CD14-positive monocyte (primary cell): Measurements from ENCODE around the gene OR2D2. TPM values are rescaled to one million over a fixed set of nuclear protein-coding genes. Genes with fewer than 3 reads are reported as not detected.
"Not testable (repeated sequence)": the region's sequence is repeated elsewhere in the genome, so short reads cannot be mapped to it uniquely, and the experiment has no call there.

ENCODE experiments used
- DNase-seq, 3 donors: peaks; one replicate each; pipeline ENCODE4 v3.0.0-alpha.2; 2011 to 2022
- H2AFZ ChIP-seq: 2 replicates; pipeline ENCODE4 v1.6.0; 2012; ENCODE audit warnings: mild to moderate bottlenecking, low read depth, low read length, inconsistent platforms; ENCODE audit not compliant: insufficient read depth, poor library complexity, severe bottlenecking
- H3K27ac ChIP-seq, 2 donors: 1 replicate in 1 of 2; 2 replicates in 1 of 2; pipeline ENCODE4 v1.5.1; 2012 to 2013; ENCODE audit warnings: low read length in 2 of 2, control low read depth in 1 of 2, inconsistent platforms in 1 of 2, low read depth in 1 of 2, mild to moderate bottlenecking in 1 of 2
- H3K27me3 ChIP-seq, 2 donors: one replicate each; pipeline versions ENCODE4 v1.6.0 to v1.6.1; 2011 to 2013; ENCODE audit warnings: low read length in 2 of 2; ENCODE audit not compliant: control insufficient read depth in 2 of 2, insufficient read depth in 2 of 2
- H3K36me3 ChIP-seq, 2 donors: replicated peaks in 1 of 2; 1 replicate in 1 of 2; 2 replicates in 1 of 2; pipeline versions ENCODE4 v1.5.1 to v1.6.1; 2012 to 2013; ENCODE audit warnings: low read length in 2 of 2, control low read depth in 1 of 2, inconsistent platforms in 1 of 2, mild to moderate bottlenecking in 1 of 2; ENCODE audit not compliant: insufficient read depth in 2 of 2, control insufficient read depth in 1 of 2
- H3K4me1 ChIP-seq, 2 donors: 1 replicate in 1 of 2; 2 replicates in 1 of 2; pipeline versions ENCODE4 v1.5.1 to v1.6.1; 2012 to 2013; ENCODE audit warnings: low read length in 2 of 2, control low read depth in 1 of 2, inconsistent platforms in 1 of 2, mild to moderate bottlenecking in 1 of 2, moderate library complexity in 1 of 2; ENCODE audit not compliant: insufficient read depth in 2 of 2, control insufficient read depth in 1 of 2
- H3K4me2 ChIP-seq: replicated peaks from 2 replicates; pipeline ENCODE3; 2012; ENCODE audit warnings: low read length, moderate library complexity, mild to moderate bottlenecking; ENCODE audit not compliant: poor library complexity, severe bottlenecking; ENCODE audit errors: extremely low read depth
- H3K4me3 ChIP-seq, 3 experiments: fragments of 200-600 bp in 1 of 3; sonication (generic) in 1 of 3; replicated peaks in 1 of 3; 1 replicate in 2 of 3; 2 replicates in 1 of 3; pipeline ENCODE4 v1.5.1; 2011 to 2013; ENCODE audit warnings: low read length in 3 of 3, mild to moderate bottlenecking in 3 of 3, control low read depth in 2 of 3, low read depth in 2 of 3, inconsistent platforms in 1 of 3, moderate library complexity in 1 of 3
- H3K79me2 ChIP-seq: 2 replicates; pipeline ENCODE4 v1.6.0; 2012; ENCODE audit warnings: mild to moderate bottlenecking, control low read depth, inconsistent platforms, low read length, moderate library complexity; ENCODE audit not compliant: insufficient read depth
- H3K9ac ChIP-seq: 2 replicates; pipeline ENCODE4 v1.6.0; 2017; ENCODE audit warnings: low read length, mild to moderate bottlenecking; ENCODE audit not compliant: insufficient read depth, poor library complexity, severe bottlenecking
- H3K9me3 ChIP-seq, 2 donors: replicated peaks in 1 of 2; 1 replicate in 1 of 2; 2 replicates in 1 of 2; pipeline versions ENCODE4 v1.5.1 to v1.6.1; 2012 to 2013; ENCODE audit warnings: low read length in 2 of 2, control low read depth in 1 of 2; ENCODE audit not compliant: control insufficient read depth in 1 of 2, insufficient read depth in 1 of 2
- H4K20me1 ChIP-seq: 2 replicates; pipeline ENCODE4 v1.6.0; 2012; ENCODE audit warnings: mild to moderate bottlenecking, low read length, control low read depth, moderate library complexity; ENCODE audit not compliant: insufficient read depth
- H3K27ac Mint-ChIP-seq, 7 donors: one replicate each; pipeline ENCODE4 v1.8.0; 2020; ENCODE audit warnings: mild to moderate bottlenecking in 7 of 7, mixed read lengths in 7 of 7, moderate library complexity in 6 of 7, inconsistent platforms in 2 of 7
- H3K27me3 Mint-ChIP-seq, 3 donors: one replicate each; pipeline ENCODE4 v1.8.0; 2021 to 2022; ENCODE audit warnings: low read depth in 3 of 3, mild to moderate bottlenecking in 3 of 3, mixed read lengths in 3 of 3, moderate library complexity in 3 of 3, inconsistent platforms in 1 of 3
- H3K36me3 Mint-ChIP-seq, 2 donors: one replicate each; pipeline ENCODE4 v1.8.0; 2020; ENCODE audit warnings: mixed read lengths in 2 of 2, inconsistent platforms in 1 of 2, mild to moderate bottlenecking in 1 of 2
- H3K4me1 Mint-ChIP-seq: one replicate; pipeline ENCODE4 v1.8.0; 2020; ENCODE audit warnings: mild to moderate bottlenecking, mixed read lengths
- H3K4me3 Mint-ChIP-seq, 2 donors: one replicate each; pipeline ENCODE4 v1.8.0; 2020; ENCODE audit warnings: mild to moderate bottlenecking in 2 of 2, mixed read lengths in 2 of 2, moderate library complexity in 1 of 2
- H3K9me3 Mint-ChIP-seq, 7 donors: one replicate each; pipeline ENCODE4 v1.8.0; 2020 to 2022; ENCODE audit warnings: mixed read lengths in 7 of 7, mild to moderate bottlenecking in 6 of 7, moderate library complexity in 6 of 7, inconsistent platforms in 2 of 7
- WGBS: methylation state at CpG from one replicate; pipeline ENCODE4 v1.1.5; 2013; ENCODE audit warnings: missing lambda C conversion rate; ENCODE audit not compliant: insufficient coverage; 5-methylcytosine and 5-hydroxymethylcytosine counted together
- intact Hi-C, 2 donors: fragments of 100-400 bp; cut with micrococcal nuclease; formaldehyde crosslinking; loops; one replicate each; pipeline versions ENCODE4 v1.15.0 to v1.15.1; 2023
- polyA plus RNA-seq, 3 donors: library from polyadenylated mRNA; depleted of rRNA in 1 of 3; unstranded in 2 of 3; stranded (reverse) in 1 of 3; fragments of 300-500 nt in 2 of 3; fragments of >200 nt in 1 of 3; fragmentation: Illumina TruSeq in 2 of 3; gene quantifications; 1 replicate in 2 of 3; 2 replicates in 1 of 3; pipeline ENCODE4 v1.2.3, GENCODE V29; 2012 to 2021
- TF ChIP-seq, protein P1 (sequence below): fragments of 200-600 bp; IDR thresholded peaks from one replicate; pipeline ENCODE4 v1.8.0; 2022; ENCODE audit warnings: antibody characterized with exemption, mild to moderate bottlenecking

OR2D2 gene
- polyA plus RNA-seq, 3 donors = not detected

DNA sequence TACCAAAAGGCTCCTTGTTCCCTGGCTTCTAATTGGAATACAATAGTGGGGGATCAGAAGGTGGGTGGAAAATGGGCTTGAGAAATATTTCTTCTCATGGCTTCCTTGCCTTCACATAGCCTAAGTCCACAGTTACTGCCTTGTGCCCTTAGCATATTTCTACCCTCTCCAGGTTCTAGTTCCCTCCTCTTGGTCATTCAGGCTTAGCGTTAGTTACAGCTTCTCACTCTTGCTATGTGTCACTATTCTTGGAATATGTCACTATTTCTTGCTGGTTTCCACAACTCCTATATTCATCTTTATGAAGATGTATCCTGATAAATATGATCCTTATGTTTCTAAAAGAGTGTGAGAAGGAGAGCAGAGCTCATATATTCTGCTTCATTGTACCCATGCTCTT is 2.5 kb downstream of the OR2D2 start:
- no peak overlapping the region for H3K27ac Mint-ChIP-seq
- peaks cover 0 to 4% (median 3%) of the 10 kb centered on the region in 7 donors for H3K9me3 Mint-ChIP-seq
- H3K4me3 Mint-ChIP-seq = no peak overlapping the region
- Histone ChIP-seq H3K4me1 (no peaks in the 10 kb centered on the region), H3K79me2 (no peaks in the 10 kb centered on the region), H3K27ac (no peak overlapping the region), H3K36me3 (no peaks in the 10 kb centered on the region), H2AFZ (no peak overlapping the region), H3K9me3 (no peaks in the 10 kb centered on the region), H3K4me2 (no peak overlapping the region), H3K27me3 (no peaks in the 10 kb centered on the region), H3K9ac (no peak overlapping the region), H4K20me1 (no peaks in the 10 kb centered on the region), H3K4me3 (no peak overlapping the region)
- H3K36me3 Mint-ChIP-seq = no peaks in the 10 kb centered on the region
- intact Hi-C loops = no loop called here
- TF ChIP-seq, protein P1, sequence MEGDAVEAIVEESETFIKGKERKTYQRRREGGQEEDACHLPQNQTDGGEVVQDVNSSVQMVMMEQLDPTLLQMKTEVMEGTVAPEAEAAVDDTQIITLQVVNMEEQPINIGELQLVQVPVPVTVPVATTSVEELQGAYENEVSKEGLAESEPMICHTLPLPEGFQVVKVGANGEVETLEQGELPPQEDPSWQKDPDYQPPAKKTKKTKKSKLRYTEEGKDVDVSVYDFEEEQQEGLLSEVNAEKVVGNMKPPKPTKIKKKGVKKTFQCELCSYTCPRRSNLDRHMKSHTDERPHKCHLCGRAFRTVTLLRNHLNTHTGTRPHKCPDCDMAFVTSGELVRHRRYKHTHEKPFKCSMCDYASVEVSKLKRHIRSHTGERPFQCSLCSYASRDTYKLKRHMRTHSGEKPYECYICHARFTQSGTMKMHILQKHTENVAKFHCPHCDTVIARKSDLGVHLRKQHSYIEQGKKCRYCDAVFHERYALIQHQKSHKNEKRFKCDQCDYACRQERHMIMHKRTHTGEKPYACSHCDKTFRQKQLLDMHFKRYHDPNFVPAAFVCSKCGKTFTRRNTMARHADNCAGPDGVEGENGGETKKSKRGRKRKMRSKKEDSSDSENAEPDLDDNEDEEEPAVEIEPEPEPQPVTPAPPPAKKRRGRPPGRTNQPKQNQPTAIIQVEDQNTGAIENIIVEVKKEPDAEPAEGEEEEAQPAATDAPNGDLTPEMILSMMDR = no peak
- WGBS = 100% methylated on average over 1 of the region's 1 CpG
- no peaks in the 10 kb centered on the region for H3K4me1 Mint-ChIP-seq
- H3K27me3 Mint-ChIP-seq = peaks cover 2 to 10% (median 3%) of the 10 kb centered on the region in 3 donors
- DNase-seq = no peak

DNA sequence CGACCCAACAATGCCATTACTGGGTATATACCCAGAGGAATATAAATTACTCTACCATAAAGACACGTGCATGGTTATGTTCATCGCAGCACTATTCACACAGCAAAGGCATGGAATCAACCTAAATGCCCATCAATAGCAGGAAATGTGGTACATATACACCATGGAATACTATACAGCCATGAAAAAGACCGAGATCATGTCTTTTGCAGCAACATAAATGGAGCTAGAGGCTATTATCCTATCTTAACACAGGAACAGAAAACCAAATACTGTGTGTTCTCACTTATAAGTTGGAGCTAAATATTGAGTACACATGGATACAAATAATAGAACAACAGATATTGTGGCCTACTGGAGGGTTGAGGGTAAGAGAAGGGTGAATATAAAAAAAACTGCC is 3.5 kb downstream of the OR2D2 start:
- TF ChIP-seq, protein P1 = no peak
- no peak for DNase-seq
- H3K4me1 Mint-ChIP-seq = no peaks in the 10 kb centered on the region
- intact Hi-C loops = no loop called here
- Histone ChIP-seq H3K9ac (no peak overlapping the region), H3K36me3 (no peaks in the 10 kb centered on the region), H3K9me3 (no peaks in the 10 kb centered on the region), H2AFZ (no peak overlapping the region), H3K4me1 (no peaks in the 10 kb centered on the region), H3K27me3 (no peaks in the 10 kb centered on the region), H3K4me2 (no peak overlapping the region), H3K79me2 (no peaks in the 10 kb centered on the region), H3K27ac (no peak overlapping the region), H3K4me3 (no peak overlapping the region), H4K20me1 (no peaks in the 10 kb centered on the region)
- no peaks in the 10 kb centered on the region for H3K36me3 Mint-ChIP-seq
- H3K4me3 Mint-ChIP-seq = no peak overlapping the region
- WGBS = 93% methylated on average over 2 of the region's 4 CpGs
- H3K9me3 Mint-ChIP-seq = peaks cover 0 to 4% (median 3%) of the 10 kb centered on the region in 7 donors
- H3K27ac Mint-ChIP-seq = no peak overlapping the region
- peaks cover 2 to 10% (median 3%) of the 10 kb centered on the region in 3 donors for H3K27me3 Mint-ChIP-seq

DNA sequence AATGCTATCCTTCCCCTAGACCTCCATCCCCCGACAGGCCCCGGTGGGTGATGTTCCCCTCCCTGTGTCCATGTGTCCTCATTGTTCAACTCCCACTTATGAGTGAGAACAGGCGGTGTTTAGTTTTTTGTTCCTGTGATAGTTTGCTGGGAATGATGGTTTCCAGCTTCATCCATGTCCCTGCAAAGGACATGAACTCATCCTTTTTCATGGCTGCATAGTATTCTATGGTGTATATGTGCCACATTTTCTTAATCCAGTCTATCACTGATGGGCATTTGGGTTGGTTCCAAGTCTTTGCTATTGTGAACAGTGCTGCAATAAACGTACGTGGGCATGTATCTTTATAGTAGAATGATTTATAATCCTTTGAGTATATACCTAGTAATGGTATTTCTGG is 4.6 kb downstream of the OR2D2 start:
- intact Hi-C loops, H3K4me3 Mint-ChIP-seq, H4K20me1 ChIP-seq, H2AFZ ChIP-seq, H3K79me2 ChIP-seq, H3K9me3 ChIP-seq, H3K27ac Mint-ChIP-seq, DNase-seq, H3K36me3 Mint-ChIP-seq, H3K27ac ChIP-seq, H3K9me3 Mint-ChIP-seq, H3K36me3 ChIP-seq, H3K9ac ChIP-seq, H3K4me2 ChIP-seq, H3K4me1 ChIP-seq, H3K4me1 Mint-ChIP-seq, H3K27me3 ChIP-seq, H3K4me3 ChIP-seq: not testable (repeated sequence)
- peaks cover 2 to 10% (median 3%) of the 10 kb centered on the region in 3 donors for H3K27me3 Mint-ChIP-seq
- no CpG with 5 or more reads among the region's 5 CpGs for WGBS
